Amniotic stem cell (primary cell): ENCODE measurements around the gene SLC25A24.

Experiments used
- DNase-seq: peaks from one replicate; lab custom pipeline; 2025; lab: John Stamatoyannopoulos, UW

SLC25A24 gene

DNA sequence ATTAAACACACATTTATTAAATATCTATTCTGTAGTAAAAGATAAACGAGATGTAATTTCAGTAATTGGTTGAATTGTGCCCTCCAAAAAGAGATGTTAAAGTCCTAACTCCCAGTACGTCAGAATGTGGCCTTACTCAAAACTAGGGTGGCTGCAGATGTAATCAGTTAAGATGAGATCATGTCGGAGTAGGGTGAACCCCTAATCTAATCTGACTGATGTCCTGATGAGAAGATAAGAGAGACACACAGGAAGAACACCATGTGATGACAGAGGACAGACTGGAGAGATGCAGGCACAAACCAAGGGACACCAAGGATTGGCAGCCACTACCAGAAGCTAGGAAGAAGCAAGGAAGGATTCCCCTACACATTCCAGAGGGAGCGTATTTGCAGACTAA lies 104.1 kb downstream of the SLC25A24 start:
- no peak for DNase-seq

DNA sequence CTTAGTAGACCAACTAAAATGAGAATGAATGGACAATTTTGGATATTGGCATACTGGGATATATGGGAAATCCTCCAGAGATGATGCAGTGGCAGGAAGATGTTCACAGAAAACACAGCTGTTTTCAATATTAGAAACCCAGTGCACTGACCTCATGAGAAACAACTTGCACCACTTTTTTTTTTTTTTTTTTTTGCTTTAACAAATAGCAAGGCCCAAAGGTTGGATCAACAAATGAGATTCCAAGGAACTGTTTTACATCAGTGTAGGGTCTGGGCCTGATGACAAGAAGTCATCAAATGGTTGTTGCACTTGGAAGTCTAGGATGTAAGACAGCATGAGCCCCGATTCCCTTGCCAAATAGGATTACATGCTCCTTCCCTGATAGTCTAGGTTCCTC lies 110.7 kb downstream of the SLC25A24 start:
- DNase-seq = no peak

DNA sequence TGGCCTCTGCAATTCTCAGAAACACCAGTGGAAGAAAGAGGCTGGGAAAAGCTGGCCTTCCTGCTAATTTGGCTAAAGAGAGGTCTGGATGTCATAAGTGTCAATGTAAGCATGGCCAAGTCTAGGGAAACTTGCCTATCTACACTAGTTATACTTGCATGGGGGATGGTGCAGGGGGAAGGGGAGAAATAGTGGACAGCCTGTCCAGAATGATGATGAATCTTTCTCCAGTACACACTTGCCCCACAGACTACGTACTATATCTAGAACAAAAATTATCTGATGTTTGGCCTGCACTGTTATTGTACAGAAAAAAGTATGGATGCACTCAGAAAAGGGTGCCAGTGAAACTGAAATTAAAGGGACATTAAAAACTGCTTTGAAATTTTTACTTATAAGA lies 114.5 kb downstream of the SLC25A24 start:
- DNase-seq = no peak

DNA sequence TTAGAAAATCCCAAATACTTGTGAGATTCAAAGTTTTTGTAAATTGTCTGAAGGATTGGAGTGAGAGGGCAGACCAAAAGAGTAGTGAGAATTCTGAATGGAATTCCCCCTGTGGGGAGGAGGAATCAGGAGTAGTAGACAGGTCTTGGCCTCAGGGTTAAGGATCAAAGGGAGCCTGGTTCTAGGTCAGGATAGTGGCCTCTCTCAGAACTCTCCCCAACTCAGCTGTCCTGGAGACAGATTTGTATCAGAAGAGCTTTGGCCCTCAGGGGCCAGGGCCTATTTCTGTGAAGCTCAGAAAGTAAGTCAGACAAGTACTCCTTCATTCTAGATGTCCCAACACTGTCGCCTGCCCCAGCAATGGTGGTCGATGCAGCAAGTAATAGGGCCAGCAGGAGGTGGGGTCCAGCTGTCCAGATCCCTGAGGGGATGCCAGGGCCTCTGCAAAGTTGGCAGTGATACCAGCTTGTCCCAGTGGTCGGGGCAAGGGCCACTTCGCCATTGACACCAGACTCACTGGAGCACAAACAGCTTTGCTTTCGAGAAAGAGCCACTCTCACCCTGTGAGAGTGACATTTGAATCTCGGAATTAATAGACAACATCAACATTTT lies 115.2 kb downstream of the SLC25A24 start:
- no peak for DNase-seq
